Measurements from ENCODE around the gene HELQ.
"Not testable (repeated sequence)": the region's sequence is repeated elsewhere in the genome, so short reads cannot be mapped to it uniquely, and the experiment has no call there.

HELQ gene

GRCh38 chr4:83436680-83437079, 18.9 kb downstream of the HELQ start:
- DNase-seq: no peak

- DNase-seq: no peak
These were observed 24.4 kb downstream of the HELQ start for GRCh38 chr4:83431200-83431599.

DNA sequence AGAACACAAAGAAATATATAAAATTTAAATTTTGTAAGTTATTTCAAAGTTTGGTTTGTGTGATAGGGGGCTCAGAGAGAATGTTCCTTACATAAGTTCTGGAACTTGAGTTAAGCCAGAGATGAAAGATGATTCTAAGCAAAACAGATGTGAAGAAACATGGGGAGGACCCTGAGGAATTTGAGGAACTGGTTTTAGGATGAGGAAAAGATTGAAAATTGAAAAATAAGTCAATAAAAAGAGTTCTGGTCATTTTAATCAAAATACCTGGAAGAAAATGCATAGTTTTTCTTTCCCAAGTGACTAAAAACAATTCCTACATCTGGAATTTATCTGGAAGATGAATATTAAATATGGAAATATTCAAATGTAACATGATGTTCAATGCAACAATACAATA, 37.4 kb downstream of the HELQ start:
- DNase-seq: no peak

DNA sequence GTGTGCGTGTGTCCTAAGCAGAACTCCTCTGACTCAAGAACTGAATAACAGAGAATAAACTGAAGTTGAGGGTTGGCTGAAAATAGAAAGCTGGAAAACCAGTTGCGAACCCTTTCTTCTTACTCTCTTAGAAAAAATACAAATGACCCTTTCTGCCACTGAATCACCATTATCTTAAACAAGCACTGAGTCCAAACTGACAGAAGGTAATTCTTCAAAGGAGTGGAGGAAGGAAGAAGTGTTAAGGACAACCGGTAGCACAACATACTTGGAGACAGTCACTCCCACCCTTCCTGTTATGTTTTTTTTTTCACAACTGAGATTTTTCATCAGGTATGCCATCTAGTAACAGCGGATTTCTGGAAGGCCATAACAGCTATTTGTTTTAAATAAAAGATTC, 38.1 kb downstream of the HELQ start:
- no peak for DNase-seq

GRCh38 chr4:83413676-83414075, 41.9 kb downstream of the HELQ start:
- no peak for DNase-seq

DNA sequence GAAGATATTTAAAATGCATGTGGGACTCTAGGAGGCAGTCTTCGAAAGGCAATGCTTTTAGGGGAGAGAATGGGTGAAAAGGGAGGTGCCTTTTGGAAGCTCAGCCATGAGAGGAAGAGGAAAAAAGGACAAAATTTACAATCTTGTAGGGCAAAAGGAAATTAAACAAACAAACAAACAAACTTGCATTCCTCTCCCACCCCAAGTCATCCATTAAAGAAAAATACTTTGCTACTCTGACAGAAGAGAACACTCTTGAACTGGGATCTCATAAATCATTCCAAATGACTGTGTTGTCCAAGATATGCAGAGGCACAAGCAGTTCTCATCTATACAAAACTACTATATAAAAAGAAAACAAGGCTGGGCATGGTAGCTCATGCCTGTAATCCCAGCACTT, 46.7 kb downstream of the HELQ start:
- no peak for DNase-seq

GRCh38 chr4:83405844-83406816, 49.5 kb downstream of the HELQ start:
- DNase-seq: no peak

DNA sequence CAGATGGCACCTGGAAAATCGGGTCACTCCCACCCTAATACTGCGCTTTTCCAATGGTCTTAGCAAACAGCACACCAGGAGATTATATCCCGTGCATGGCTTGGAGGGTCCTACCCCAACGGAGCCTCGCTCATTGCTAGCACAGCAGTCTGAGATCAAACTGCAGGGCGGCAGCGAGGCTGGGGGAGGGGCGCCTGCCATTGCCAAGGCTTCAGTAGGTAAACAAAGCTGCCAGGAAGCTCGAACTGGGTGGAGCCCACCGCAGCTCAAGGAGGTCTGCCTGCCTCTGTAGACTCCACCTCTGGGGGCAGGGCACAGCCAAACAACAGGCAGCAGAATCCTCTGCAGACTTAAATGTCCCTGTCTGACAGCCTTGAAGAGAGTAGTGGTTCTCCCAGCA, 57.5 kb downstream of the HELQ start:
- not testable (repeated sequence) for DNase-seq

DNA sequence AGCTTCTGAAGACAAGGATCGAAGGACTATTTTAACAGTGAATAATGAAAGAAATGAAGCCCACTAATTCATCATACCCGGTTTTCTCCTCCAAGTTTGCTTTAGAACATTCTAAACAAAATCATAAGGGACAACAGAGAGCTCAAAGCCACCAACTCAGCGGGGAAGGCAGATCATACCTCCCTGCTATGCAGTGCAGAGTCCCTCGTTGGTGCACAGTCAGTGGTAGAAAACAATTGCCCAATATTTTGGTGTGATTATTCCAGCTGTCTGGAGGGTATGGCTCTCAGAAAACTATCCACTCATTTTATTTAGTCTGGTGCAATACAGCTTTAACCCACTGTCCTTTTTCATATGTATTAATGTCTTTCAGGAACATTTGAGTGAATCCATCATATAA, 61.7 kb downstream of the HELQ start:
- no peak for DNase-seq

DNA sequence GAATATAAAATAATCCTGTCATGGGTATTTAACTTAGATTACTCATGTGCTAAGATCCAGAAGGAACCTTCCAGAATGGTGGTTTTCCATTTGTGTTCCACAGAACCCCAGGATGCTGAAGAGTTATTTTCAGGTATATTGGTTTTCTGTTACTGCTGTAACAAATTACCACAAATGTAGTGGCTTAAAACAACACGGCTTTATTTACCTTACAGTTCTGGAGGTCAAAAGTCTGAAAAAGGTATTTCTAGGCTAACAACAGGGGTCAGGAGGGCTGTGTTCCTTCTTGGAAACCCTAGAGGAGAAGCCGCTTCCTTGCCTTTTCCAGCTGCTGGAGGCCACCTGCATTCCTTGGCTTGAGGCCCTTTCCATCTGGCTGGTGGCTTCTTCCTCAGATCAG, 63.1 kb downstream of the HELQ start:
- no peak for DNase-seq

GRCh38 chr4:83390944-83391343, 64.7 kb downstream of the HELQ start:
- no peak for DNase-seq

- DNase-seq: no peak
These were observed 65.7 kb downstream of the HELQ start for GRCh38 chr4:83389756-83390505.

- no peak for DNase-seq
These were observed 66.4 kb downstream of the HELQ start for GRCh38 chr4:83389037-83389720.

DNA sequence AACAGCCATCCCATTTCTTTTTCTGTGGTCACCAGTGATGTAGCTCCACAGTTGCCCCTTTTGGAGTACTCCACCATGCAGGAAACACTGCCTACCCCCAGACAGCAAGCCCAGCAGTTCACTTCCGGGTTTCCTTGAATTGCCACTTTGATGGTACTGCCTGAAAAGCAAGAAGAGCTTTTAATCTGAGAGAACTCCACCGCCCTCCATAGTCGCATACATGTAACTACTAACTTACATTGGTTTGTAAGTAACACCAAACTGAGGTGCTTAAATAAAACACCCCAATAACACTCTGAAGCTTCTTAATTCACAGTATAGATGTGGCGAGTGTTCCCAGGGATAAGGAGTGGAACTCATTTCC, 67.3 kb downstream of the HELQ start:
- no peak for DNase-seq

- no peak for DNase-seq
These were observed 67.9 kb downstream of the HELQ start for GRCh38 chr4:83387476-83388312.

DNA sequence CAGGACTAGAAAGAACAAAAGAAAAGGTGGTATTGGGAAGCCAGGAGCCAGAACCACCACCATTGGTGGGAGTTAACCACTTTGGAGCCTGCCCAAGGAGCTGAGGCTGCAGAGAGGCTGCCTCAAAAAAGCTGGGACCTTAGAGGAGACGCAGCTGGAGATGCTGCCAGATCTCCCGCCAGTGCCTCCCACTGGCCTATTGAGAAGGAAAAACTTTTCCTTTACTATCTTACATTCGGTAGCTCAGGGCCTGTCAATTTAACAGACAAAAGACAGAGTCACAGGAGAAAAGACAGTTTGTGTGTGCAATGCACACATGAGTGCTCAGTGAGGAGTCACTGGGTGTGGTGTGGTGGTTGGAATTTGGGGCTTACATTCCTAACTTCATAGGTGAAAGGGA, 68.6 kb downstream of the HELQ start:
- DNase-seq: no peak

- no peak for DNase-seq
These were observed 72.8 kb downstream of the HELQ start for GRCh38 chr4:83382850-83383249.

GRCh38 chr4:83381173-83381572, 74.5 kb downstream of the HELQ start:
- no peak for DNase-seq

GRCh38 chr4:83378419-83378818, 77.2 kb downstream of the HELQ start:
- no peak for DNase-seq

DNA sequence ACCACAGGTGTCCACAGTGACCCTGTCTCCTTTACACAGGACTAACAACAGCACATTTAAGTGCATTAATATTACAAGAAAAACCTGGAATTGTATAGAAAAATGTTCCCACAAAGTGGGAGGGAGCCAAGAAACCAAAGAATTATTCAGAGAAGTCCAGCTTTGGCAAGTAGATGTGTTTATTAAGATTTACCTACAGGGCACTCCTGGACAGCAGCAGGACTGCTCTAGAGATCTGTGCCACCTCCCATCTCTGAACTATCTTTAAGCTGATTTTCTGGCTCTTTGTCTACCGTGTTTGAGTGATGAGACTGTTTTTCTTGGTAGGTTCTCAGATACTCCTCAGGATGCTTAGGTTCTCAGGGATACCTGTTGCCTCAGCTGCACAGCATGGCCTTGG, 82.7 kb downstream of the HELQ start:
- DNase-seq: no peak

DNA sequence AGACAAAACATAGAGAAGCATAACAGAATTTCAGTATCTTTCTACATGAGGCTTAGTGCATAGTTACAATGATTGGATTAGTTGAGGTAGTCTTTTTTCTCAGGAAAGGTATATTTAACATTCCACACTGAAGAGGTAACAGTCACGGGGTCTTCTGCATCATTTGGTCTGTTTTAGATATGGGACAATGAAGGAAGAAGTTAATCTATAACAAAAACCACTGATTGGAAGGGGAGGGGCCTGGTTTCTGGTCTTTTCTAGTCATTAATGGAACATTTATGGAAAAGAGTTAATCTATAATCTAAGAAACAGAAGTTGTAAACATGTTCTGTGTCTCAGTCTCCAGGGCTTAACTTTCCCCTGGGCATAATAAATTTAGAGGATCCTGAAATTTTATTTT, 83.7 kb downstream of the HELQ start:
- DNase-seq: no peak
